Measurements from ENCODE around the gene WFIKKN2.

WFIKKN2 gene

GRCh38 chr17:50808888-50809287 is 26.5 kb upstream of the WFIKKN2 start:
- DNase-seq (ENCODE audit: low read depth in 3 of 3), result no peak

- DNase-seq (ENCODE audit: low read depth in 3 of 3), result no peak
Measured at GRCh38 chr17:50813583-50813982, 21.8 kb upstream of the WFIKKN2 start.

- DNase-seq (ENCODE audit: low read depth in 3 of 3), result no peak
Measured at GRCh38 chr17:50815400-50815799, 20.0 kb upstream of the WFIKKN2 start.

- no peak for DNase-seq (ENCODE audit: low read depth in 3 of 3)
Measured at GRCh38 chr17:50816271-50816670, 19.1 kb upstream of the WFIKKN2 start.

GRCh38 chr17:50816771-50817751 is 18.3 kb upstream of the WFIKKN2 start:
- peak; percentile 21 to 41 (median 36) for DNase-seq (ENCODE audit: low read depth in 3 of 3)

- DNase-seq (ENCODE audit: low read depth in 3 of 3), result no peak
Measured at GRCh38 chr17:50817838-50818237, 17.5 kb upstream of the WFIKKN2 start.

- no peak for DNase-seq (ENCODE audit: low read depth in 3 of 3)
Measured at GRCh38 chr17:50818261-50818660, 17.1 kb upstream of the WFIKKN2 start.

GRCh38 chr17:50818921-50819657 is 16.3 kb upstream of the WFIKKN2 start:
- no peak for DNase-seq (ENCODE audit: low read depth in 3 of 3)

GRCh38 chr17:50820651-50821050 is 14.7 kb upstream of the WFIKKN2 start:
- no peak for DNase-seq (ENCODE audit: low read depth in 3 of 3)

- no peak for DNase-seq (ENCODE audit: low read depth in 3 of 3)
Measured at GRCh38 chr17:50822550-50822949, 12.8 kb upstream of the WFIKKN2 start.

GRCh38 chr17:50824429-50824828 is 11.0 kb upstream of the WFIKKN2 start:
- no peak for DNase-seq (ENCODE audit: low read depth in 3 of 3)

- DNase-seq (ENCODE audit: low read depth in 3 of 3), result no peak
Measured at GRCh38 chr17:50825188-50825587, 10.2 kb upstream of the WFIKKN2 start.

GRCh38 chr17:50828508-50829170 is 6.7 kb upstream of the WFIKKN2 start:
- no peak for DNase-seq (ENCODE audit: low read depth in 3 of 3)

GRCh38 chr17:50829332-50829731 is 6.1 kb upstream of the WFIKKN2 start:
- DNase-seq (ENCODE audit: low read depth in 3 of 3), result no peak

- DNase-seq (ENCODE audit: low read depth in 3 of 3), result no peak
Measured at GRCh38 chr17:50830352-50830751, 5.0 kb upstream of the WFIKKN2 start.

GRCh38 chr17:50830994-50831393 is 4.4 kb upstream of the WFIKKN2 start:
- no peak for DNase-seq (ENCODE audit: low read depth in 3 of 3)

- no peak for DNase-seq (ENCODE audit: low read depth in 3 of 3)
Measured at GRCh38 chr17:50831471-50831928, 3.9 kb upstream of the WFIKKN2 start.

- DNase-seq (ENCODE audit: low read depth in 3 of 3), result no peak
Measured at GRCh38 chr17:50832267-50832863, 3.0 kb upstream of the WFIKKN2 start.

GRCh38 chr17:50832864-50833381 is 2.5 kb upstream of the WFIKKN2 start:
- no peak for DNase-seq (ENCODE audit: low read depth in 3 of 3)

GRCh38 chr17:50833510-50834428 is 1.6 kb upstream of the WFIKKN2 start:
- no peak for DNase-seq (ENCODE audit: low read depth in 3 of 3)

Measured in stimulated activated CD4-positive, alpha-beta T cell treated with anti-CD3 and anti-CD28 coated beads, TNF-alpha, amount 100 ng/mL, for 4 hours (primary cell).